NCI-H1417 treated with DMSO at 0.1 percent for 48 hours (cell line): Measurements from ENCODE around the gene RIMS3.

ENCODE experiments used
- DNase-seq: peaks from one replicate; lab custom pipeline; 2025; lab: John Stamatoyannopoulos, UW

Gene RIMS3

DNA sequence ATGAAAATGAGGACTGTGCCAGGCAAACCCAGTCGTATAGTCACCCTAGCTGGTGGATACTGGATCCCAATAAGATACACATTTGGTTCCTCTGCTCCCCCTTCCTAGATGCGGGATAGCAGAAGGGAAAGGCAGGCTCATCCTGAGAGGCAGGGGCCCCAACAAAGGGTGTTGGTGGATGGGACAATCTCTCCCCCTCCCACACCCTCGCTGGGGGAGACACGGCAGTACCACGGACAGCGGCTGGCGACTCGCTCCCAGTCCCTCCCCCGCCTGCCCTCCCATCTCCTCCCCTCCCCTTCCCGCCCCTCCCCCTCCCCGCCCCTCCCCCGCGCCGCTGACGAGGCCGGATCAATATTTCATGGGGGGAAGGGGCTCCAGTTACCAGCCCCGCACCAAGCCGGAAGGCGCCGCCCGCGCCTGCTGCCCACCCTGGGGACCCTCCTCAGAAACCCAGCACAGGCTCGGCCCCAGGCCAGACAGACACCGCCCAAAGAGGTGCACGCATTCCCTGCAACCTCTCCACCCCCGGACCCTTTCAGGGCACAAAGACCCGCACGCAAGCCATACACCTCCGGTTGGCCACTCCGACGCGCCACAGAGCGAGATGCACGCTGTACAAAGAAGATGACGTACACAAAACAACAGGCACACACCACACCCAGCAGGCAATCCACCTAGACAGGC, 11.5 kb downstream of the RIMS3 start:
- no peak for DNase-seq

GRCh38 chr1:40652979-40653378, 12.5 kb downstream of the RIMS3 start:
- DNase-seq, result no peak

DNA sequence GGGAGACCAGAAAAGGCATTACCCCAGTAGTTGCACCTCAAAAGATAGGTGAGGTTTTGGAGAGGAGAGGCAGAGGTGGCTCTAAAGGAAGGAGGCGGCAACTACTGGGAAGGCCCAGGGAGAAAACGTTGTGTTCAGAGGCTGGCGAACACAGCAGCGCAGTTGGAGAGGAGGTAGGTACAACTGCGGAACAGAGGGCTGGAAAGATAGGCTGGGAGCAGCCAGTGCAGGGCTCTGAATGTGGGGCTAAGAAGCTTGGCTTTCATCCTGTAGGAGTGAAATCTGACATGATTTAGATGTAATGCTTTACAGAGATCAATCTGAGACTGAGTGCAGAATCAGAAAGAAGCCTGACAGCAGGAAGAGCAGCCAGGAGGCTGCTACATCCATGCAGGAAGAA, 13.0 kb downstream of the RIMS3 start:
- no peak for DNase-seq

- no peak for DNase-seq
Measured at GRCh38 chr1:40651138-40651857, 14.2 kb downstream of the RIMS3 start.

GRCh38 chr1:40650075-40650474, 15.4 kb downstream of the RIMS3 start:
- no peak for DNase-seq

- DNase-seq, result no peak
Measured at GRCh38 chr1:40649592-40649930, 15.9 kb downstream of the RIMS3 start.

DNA sequence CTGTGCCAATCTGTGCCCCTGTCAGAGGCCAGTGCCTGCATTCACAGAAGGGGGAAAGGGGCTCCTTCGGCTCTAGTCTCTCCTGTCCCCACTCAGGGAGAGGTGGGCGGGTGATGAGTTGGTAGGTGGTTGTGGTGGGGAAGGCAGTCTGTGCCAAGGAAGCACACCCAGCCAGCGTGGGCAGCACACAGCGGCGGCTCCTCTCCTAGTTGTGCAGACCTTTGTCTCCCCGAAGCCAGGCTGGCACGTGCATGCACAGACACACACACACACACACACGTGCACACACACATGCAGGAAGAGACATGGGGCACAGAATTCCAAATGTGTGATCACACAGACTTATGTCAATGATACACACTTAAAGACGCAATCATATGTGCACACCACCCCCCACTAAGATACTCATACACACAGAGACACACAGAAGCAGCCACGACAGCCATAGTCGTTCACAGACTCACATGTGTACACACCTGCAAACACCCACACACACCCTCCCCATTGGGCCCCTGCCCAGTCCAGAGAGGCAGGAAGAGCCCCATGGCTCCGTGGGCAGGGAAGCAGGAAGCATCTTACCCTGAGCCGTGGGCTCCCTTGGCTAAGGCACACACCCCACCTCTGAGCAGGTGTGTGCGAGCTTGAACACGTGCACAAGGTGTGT, 16.4 kb downstream of the RIMS3 start:
- no peak for DNase-seq

- DNase-seq, result no peak
Measured at GRCh38 chr1:40648200-40648599, 17.3 kb downstream of the RIMS3 start.

DNA sequence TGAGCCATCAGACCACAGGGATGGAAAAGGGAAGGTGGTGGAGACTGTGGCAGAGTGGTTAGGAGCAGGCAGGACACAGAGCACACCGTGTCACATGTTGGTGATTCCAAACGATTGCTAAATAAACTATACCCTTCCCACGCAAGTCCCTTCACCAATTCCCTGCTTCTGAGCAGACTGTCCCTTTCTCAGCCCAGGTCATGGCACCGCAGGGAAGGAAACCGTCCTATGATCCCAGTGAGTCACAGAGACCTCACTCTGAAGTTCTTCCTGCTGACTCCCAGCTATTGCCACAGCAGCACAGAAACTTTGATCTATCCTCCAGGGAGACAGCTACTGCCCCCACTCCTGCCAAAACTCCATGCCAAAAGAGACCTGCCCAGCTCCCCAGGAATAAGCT, 19.2 kb downstream of the RIMS3 start:
- DNase-seq, result no peak

DNA sequence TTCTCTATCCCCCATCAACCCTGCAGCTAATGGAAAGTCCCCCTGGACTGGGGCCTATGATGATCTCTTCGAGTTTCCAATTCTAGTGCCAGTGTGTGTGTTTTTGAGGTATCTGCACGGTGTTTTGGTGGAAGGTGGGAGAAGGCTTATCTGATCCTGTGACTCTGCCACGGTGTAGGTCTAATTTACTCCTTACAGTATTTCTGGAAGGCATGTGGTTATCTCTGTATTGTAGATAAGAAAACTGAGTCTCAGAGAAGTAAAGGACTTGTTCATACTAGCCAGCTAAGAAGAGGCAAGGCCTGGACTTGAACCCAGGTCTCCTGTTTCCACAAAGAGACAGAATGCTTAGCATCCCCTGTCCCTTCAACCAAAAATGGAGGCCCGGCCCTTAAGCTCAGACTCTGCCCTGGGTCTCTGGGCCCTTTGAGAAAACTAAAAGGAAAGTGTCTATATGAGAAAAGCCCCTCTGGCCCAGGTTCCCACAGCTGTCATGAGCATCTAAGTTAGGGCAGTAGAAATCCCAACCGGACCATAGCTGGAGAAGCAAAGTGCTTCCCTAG, 20.3 kb downstream of the RIMS3 start:
- DNase-seq, result no peak

DNA sequence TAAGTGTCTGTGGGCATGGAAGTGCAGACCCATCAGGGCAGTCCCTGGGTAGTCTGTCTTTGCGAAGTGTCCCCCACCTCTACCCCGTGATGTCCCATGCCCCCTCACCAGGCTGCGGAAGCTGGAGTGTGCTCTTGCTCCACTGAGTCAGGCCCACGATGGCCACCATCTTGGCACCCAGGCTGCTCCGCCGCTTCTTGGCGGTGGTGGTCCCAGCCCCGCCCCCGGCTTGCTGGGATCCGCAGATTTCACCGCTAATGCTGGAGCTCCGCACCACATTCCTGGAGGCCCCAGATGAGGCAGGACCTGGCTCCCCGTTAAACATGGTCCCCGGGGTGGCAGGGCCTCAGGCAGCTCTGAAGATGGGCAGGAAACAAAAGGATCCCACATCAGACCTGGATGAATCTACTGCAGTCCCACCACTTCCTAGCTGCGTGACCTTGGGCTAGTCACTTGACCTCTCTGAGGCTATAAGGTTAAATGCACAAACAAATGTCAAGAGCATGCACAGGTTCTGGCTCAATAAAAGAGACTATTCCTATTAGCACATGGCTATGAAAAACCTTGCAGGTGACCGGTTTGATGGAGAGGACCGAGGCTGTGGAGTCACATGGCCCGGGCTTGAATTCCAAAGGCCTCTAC, 23.8 kb downstream of the RIMS3 start:
- no peak for DNase-seq

- DNase-seq, result no peak
Measured at GRCh38 chr1:40640314-40641076, 25.0 kb downstream of the RIMS3 start.

GRCh38 chr1:40638097-40639036, 27.1 kb downstream of the RIMS3 start:
- no peak for DNase-seq

DNA sequence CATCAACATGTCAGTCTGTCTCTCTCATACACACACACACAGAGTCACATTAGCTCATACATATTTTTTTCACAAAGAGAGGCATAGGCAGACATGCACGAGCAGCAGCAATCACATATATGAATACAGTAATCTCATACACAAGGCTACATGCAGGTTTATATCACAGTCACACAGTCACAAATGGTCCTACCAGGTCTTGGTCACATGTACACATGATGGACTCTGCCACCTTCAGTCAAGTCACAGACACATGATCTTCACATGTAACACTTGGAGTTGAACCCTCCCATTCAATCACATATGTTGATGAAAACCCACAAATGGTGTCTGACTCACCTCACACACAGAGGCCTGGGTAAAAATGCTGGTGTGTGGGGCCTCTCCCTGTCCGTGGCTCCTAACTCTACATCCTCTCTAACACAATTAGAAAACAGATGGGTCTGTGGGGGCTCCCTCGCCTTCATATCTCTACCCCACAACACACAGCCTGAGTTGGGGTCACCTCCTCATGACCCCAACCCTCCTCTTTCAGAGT, 27.9 kb downstream of the RIMS3 start:
- no peak for DNase-seq

- DNase-seq, result no peak
Measured at GRCh38 chr1:40636777-40637176, 28.7 kb downstream of the RIMS3 start.

DNA sequence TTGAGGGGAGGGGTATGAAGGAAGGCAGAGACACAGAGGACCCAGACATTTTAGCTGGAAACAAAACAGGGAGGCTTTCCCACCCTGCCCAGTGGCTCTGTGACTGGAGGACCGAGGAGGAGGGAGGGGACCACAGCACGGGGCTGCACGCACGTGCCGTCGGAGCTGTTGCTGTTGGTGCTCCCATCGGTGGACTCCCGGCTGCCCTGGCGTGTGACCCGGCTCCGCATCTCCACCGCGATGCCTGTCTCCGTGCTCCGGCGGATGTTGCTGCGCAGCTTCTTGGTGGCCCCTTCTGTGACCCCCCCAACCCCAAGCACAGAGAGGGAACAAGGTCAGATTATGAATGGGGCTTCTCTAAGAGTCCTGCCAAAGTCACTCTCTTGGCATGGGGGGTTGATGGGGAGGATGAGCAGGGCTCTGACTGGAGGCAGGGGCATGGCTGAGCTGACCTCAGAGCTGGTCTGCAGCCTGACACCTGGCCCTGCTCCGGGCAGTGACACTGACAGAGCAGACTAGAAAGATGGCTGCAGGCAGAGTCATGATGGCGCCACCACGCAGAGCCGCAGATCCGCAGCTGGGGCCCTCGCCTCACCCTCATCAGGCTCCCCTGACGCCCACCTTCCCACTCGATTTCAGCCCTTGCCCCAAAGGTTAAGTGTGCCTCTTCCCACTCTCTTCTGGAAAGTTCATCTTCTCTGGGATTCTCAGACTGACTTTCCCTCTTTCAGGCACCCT, 29.6 kb downstream of the RIMS3 start:
- no peak for DNase-seq

DNA sequence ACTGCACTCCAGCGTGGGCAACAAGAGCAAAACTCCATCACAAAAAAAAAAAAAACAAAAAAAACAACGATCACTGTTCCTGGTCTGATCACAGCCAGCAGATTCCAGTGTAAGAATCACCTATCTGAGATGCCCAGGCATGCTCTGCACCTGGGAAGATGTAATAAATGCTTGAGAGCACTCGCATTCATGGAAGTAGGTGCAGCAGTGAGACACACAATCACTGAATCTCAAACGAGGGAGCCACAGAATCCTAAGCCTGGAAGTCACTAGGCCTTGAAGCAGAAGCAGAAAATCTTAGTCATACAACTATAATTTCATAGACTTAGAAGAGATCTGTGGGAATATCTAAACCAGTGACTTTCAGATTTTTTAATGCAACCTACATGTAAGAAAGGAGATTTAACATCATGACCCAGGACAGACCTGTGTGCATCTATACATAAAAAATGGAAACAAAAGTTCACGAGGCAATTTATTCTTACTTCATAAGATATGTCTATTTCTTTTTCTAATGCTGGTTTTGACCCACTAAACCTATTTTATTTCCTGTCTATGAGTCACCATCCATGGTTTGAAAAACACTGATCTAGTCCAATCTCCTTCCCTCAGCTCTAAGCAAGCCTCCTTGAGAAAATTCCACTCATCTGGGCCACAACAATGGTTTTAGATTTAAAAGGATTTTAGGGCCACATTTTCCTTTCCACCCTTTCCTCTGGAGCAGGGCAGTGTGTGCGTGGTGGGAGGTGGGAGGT, 30.4 kb downstream of the RIMS3 start:
- no peak for DNase-seq

- DNase-seq, result no peak
Measured at GRCh38 chr1:40633931-40634376, 31.5 kb downstream of the RIMS3 start.

GRCh38 chr1:40633523-40633922, 32.0 kb downstream of the RIMS3 start:
- no peak for DNase-seq
